Midbrain (tissue), 1 donor: ENCODE measurements around the gene PAGE3.

Experiments used
- DNase-seq: peaks from one replicate; lab custom pipeline; 2025; lab: John Stamatoyannopoulos, UW

Gene PAGE3, protein sequence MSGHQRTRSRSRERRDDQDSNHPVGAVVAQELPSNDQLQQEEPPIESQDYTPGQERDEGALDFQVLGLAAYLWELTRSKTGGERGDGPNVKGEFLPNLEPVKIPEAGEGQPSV

DNA sequence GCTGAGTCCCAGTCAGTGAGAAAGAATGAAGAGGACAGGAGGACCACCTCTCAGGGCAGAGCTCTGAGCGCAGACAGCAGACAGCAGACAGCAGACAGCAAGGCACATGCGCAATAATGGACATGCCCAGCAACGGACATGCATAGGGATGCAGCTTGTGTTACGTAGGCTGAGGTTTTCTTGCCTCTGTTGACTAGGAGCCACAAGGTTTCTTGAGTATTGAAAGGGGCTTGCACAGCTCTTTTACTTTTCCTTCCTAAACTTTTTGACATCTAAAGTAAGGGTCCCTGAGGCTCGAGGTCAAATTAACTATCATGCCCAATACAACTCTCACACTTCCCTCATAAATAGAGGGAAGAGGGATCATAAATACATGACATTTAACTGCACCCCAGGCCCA, at the start of gene PAGE3:
PAGE3 (minus strand) TSS at position 101 of the 400 bp plus-strand sequence. CDS start 1,013 bp downstream, outside the sequence.
- no peak for DNase-seq

DNA sequence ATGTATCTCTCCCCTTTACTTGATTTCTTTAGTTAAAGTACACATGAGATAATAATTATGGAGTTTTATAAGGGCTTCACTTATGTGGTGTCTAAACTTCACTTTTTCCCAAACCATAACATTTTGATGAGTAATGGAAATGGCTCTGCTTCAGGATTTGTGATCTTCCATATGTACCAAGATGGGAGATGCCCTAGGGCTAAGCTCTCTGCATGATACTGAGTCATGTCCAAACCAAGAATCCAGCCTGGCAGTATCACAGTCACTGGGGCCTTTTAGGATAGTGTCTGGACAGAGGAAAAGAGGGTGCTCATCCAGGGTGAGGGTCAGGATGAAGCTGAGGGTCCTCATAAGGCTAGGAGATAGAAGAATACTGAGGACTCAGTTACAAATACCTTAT, 47.9 kb upstream of the PAGE3 start:
- no peak for DNase-seq

DNA sequence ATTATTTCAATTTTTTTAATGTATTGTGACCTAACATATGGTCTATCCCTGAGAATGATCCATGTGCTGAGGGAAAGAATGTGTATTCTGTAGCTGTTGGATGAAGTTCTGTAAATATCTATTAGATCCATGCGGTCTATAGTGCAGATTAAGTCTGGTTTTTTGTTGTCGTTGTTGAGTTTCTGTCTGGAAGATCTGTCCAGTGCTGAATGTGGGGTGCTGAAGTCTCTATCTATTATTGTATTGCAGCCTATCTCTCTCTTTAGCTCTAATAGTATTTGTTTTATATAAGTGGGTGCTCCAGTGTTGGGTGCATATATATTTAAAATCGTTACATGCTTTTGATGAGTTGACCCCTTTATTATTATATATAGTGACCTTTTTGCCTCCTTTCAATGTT, 26.2 kb upstream of the PAGE3 start:
- DNase-seq: no peak

DNA sequence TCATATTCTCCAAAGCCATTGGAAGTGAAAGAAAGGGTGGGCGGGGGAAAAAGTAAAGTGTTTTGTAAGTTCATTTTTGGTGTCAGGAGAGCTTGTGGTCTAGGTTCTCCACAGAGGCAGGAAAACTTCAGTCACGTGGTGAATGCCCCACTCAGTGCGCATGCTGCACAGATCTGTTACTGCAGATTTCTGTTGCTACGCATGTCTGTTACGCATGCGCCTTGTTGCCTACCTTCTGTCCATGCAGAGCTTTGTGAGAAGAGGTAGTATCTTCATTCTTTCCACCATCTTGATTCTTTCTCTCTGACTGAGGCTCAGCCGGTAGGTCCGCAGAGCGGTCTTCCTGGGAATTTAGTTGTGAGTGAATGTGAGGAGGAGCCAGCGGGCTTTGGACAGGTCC, 15.1 kb upstream of the PAGE3 start:
- no peak for DNase-seq

DNA sequence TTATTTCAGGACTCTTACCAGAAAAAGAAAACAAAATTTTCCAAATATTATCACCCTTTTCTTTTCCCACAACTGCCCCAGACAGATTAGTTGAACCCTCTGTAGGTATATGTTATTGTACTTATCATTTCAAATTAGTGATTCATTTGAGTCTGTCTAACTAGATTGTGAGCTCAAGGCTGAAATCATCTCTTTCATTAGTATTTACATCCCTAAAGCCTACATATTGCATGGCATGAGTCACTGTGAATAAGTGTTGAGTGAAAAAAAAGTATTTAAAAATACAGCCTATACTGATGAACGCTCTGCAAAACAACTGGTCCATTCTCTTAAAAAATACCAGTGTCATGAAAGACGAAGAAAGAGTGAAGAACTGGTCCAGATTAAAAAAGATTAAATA, 3.9 kb downstream of the PAGE3 start:
- DNase-seq: no peak

DNA sequence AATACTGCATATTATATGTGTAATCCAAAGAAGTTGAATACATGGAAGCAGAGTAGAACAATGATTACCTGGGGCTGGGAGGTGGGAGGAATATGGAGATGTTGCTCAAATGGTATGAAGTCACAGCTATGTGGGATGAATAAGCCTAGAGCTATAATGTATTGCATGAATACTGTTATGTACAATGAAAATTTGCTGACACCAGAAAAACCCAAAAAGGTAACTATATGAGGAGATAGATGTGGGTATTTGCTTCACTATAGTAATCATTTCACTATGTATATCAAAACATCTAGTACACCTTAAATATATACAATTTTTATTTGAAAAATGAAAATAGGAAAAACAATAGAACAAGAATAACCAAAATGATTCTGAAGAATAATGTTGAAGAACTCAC, 11.2 kb downstream of the PAGE3 start:
- DNase-seq: no peak

DNA sequence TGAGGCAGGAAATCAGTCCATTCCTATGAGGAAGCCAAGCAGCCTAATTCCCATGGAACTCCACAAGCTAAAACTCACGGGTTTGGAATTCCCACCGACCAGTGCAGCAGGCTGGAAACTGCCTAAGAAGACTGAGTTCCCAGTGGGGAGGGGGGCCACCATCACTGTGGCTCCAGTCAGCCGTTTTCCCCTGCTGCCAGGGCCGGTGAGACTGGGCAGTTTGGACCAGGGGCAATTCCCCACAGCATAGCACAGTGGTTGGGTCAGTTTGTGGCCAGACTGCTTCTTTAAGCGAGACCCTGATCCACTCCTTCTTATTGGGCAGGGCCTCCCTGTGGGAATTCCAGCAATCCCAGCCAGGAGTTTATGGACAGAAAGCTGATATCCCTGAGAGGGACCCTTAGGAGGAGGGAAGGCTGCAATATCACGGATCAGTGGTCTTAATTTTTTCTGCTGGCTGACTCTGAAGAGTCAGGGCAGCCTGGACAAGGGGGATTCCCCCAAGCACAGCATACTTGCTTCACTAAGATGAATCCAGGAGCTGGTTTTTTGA, 23.9 kb downstream of the PAGE3 start:
- DNase-seq: no peak

DNA sequence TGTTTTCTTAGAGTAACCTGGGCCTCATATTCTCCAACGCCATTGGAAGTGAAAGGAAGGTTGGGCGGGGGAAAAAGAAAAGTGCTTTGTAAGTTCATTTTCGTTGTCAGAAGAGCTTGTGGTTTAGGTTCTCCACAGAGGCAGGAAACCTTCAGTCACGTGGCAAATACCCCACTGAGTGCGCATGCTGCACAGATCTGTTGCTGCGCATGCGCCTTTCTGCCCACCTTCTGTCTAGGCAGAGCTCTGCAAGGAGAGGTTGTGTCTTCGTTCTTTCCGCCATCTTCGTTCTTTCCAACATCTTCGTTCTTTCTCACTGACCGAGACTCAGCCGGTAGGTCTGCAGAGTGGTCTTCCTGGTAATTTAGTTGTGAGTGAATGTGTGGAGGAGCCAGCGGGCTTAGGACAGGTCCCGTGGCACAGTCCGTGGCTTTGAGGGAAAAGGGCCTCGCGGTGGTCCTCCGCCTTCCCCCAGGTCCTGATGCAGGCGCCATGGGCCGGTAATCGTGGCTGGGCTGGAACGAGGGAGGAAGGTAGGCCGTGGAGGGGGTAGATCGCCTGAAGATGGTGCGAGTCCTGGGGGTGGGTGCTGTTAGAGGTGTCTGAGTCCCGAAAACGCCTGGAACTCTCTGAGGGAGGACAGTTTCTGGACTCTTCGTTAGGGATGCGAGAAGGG, 44.5 kb downstream of the PAGE3 start, which contains the start of gene PAGE5:
PAGE5 (plus strand) TSS at position 228 of the 676 bp plus-strand sequence. CDS start 1,037 bp downstream, outside the sequence.
- DNase-seq: no peak

DNA sequence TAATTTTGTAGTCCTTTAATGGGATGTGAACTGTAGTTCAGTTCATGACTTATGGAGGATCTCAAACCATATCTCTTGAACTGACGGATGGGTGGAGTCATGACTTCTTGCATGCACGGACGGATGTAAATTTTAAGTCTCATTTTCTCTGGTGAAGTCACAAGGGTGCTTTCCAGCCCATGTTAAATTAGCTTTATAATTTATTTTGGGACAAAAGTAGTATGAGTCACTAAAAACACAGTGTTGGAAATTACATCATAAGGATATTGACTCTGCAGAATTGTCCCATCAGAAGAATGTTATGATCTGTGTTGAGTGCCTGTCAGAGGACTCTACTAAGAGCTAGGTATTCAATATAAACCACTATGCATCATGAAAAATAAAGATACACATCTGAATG, 51.3 kb downstream of the PAGE3 start:
- no peak for DNase-seq

DNA sequence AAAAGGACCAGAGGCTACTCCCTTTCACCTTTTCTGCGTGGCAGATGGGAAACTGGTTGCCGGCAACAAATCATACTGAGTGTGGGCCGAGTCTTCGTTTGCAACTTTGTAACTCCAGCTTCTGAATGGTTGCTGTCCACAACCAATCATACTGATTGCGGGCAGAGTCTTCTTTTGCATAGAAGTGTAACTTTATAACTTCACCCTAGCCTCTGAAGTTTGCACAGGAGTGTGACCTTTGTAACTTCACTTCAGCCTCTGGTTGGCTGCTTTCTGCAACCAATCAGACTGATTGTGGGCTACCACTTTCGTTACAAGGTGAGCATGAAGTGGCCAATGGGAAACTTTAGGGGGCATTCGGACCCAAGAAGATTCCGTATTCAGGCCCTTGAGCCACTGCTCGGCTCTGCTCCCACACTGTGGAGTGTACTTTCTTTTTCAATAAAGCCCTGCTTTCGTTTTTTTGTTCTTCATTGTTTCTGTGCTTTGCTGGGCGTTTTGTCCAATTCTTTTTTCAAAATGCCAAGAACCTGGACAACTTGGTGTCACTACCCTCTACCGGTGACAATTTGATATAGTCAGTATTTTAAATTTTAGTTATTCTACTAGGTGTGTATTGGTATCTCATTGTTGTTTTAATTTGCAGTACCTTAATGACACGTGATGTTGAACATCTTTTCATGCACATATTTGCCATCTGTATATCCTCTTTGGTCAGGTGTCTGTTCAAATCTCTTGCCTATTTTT, 53.6 kb downstream of the PAGE3 start:
- no peak for DNase-seq
